Nucleus accumbens (tissue), 56 donors: Measurements from ENCODE around the gene ERFL.

Experiments used
- DNase-seq, 56 donors: peaks; one replicate each; lab custom pipeline; 2025; lab: John Stamatoyannopoulos, UW

The ERFL gene

GRCh38 chr19:41928754-41929535, 696 bp upstream of the ERFL start:
- DNase-seq = no peak

GRCh38 chr19:41927497-41928192, 604 bp downstream of the ERFL start:
- peak in 1 of 56 donors; percentile 21 for DNase-seq

GRCh38 chr19:41926763-41927496, 1.3 kb downstream of the ERFL start:
- no peak for DNase-seq

GRCh38 chr19:41926028-41926762, 2.1 kb downstream of the ERFL start:
- no peak for DNase-seq

- DNase-seq = no peak
Measured at GRCh38 chr19:41925208-41926003, 2.8 kb downstream of the ERFL start.

GRCh38 chr19:41924151-41925145, 3.8 kb downstream of the ERFL start:
- no peak for DNase-seq

GRCh38 chr19:41923045-41923788, 5.0 kb downstream of the ERFL start:
- no peak for DNase-seq

GRCh38 chr19:41922585-41922984, 5.7 kb downstream of the ERFL start:
- no peak for DNase-seq

GRCh38 chr19:41921577-41922576, 6.4 kb downstream of the ERFL start:
- no peak for DNase-seq

- no peak for DNase-seq
Measured at GRCh38 chr19:41920882-41921576, 7.2 kb downstream of the ERFL start.

GRCh38 chr19:41919948-41920712, 8.1 kb downstream of the ERFL start:
- DNase-seq = no peak

GRCh38 chr19:41918653-41919244, 9.5 kb downstream of the ERFL start:
- DNase-seq = no peak

- DNase-seq = no peak
Measured at GRCh38 chr19:41918095-41918494, 10.2 kb downstream of the ERFL start.

- DNase-seq = no peak
Measured at GRCh38 chr19:41917676-41918075, 10.6 kb downstream of the ERFL start.
